ENCODE results near the gene MTHFSD.

MTHFSD gene

DNA sequence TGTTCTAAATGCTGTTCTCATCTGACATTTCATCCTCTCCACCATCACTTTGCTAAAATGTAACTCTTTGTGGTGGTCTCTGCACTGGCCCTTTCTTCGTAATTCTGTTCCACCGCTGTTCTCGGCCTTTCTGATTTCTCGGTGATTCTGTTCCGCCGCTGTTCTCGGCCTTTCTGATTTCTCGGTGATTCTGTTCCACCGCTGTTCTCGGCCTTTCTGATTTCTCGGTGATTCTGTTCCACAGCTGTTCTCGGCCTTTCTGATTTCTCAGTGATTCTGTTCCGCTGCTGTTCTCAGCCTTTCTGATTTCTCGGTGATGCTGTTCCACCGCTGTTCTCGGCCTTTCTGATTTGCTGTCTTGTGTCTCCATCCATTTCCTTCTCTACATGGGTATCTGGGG, 32.4 kb downstream of the MTHFSD start:
- TF ChIP-seq CTCF (conservative IDR thresholded peaks at IDR 0.05; ENCODE audit: control insufficient read depth, insufficient read depth, low read depth, low read length): no peak
- DNase-seq (ENCODE audit: low read depth): no peak
- H3K4me3 ChIP-seq (ENCODE audit: control insufficient read depth, low read depth, low read length): no peak overlapping the region

DNA sequence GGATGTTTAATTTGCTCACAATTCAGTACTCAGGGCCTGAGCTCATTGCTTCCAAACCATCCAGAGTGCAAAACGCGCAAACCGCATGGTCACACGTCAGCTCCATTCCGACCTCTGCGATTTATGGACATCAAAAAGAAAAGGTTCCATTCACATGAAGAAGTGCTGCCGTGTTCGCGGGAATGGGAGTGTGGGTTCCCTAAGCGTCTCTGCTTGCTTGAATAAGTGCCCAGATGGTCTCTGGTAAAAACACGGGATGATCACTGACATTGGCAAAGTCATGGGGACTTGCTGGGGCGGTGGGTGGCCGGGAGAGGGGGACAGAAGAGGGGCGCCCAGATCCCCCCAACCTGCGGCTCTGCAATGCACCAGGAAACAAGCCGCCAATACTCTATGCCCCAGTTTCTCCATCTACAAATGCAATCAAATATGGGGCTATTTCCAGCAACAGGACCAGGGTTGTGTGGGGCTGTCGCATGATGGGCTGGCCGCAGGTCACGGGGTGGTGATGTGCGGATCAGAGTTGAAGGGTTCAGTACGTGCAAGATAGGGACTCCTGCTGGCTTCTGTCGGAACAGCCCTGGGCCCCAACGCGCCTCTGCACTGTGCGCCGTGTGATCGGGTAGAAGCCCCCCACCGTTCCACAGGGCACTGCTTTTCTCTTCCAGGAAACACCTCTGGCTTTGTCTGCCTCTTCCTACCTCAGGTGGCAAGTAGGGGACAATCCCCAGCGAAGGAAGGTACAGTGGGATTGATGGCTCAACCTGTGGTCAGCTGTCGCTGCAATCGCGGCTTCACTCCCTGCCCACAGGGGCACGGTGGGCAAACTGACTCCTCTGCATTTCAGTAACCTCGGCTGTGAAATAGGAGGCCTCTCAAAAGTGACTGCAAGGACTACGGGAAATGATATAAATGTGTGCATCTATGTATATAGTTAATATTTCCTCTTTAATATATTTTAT, 33.5 kb downstream of the MTHFSD start:
- no peak for TF ChIP-seq CTCF (conservative IDR thresholded peaks at IDR 0.05; ENCODE audit: control insufficient read depth, insufficient read depth, low read depth, low read length)

GRCh38 chr16:86520317-86521210, 34.5 kb downstream of the MTHFSD start:
- TF ChIP-seq CTCF (conservative IDR thresholded peaks at IDR 0.05; ENCODE audit: control insufficient read depth, insufficient read depth, low read depth, low read length): no peak
- H3K4me3 ChIP-seq (ENCODE audit: control insufficient read depth, low read depth, low read length): no peak overlapping the region
- DNase-seq (ENCODE audit: low read depth): no peak

More for the DNA sequence above, 33.5 kb downstream of the MTHFSD start:
- no peak for DNase-seq (ENCODE audit: low read depth)
- no peak overlapping the region for H3K4me3 ChIP-seq (ENCODE audit: control insufficient read depth, low read depth, low read length)

DNA sequence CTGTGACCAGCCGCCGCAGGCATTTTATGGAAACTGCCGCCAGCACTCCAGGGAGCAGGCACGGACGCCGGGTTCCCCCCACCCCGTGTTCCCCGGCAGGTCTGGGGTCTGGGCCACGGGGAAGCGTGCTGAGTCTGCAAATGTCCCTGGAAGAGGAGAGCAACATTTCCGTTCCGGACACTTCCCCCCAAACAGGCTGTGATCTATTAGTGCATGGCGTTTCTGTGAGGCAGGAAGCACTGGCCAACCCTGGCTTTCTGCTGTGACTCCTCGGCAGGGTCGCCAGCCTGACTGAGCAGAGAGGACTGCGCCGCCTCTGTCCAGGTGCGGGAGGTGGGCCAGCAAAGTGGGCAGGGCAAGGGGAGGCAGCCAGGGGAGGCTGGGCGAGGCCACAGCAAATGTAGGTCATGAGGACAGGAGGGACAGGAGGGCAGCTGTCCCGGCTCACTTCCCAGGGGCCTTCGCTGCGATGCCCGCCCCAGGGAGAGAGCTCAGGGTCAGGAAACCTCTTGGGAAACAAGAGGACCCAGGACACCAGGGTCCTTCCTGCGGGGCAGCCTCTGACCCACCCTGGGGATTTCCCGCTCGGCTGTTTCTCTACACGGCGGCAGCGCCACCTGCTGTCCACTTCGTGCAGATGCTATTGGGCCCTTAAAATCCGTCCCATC, 35.3 kb downstream of the MTHFSD start:
- H3K4me3 ChIP-seq (ENCODE audit: control insufficient read depth, low read depth, low read length): no peak overlapping the region
- TF ChIP-seq CTCF (conservative IDR thresholded peaks at IDR 0.05; ENCODE audit: control insufficient read depth, insufficient read depth, low read depth, low read length): peak; percentile 83
- peak; percentile 57 for DNase-seq (ENCODE audit: low read depth)

- no peak for DNase-seq (ENCODE audit: low read depth)
- no peak overlapping the region for H3K4me3 ChIP-seq (ENCODE audit: control insufficient read depth, low read depth, low read length)
- no peak for TF ChIP-seq CTCF (conservative IDR thresholded peaks at IDR 0.05; ENCODE audit: control insufficient read depth, insufficient read depth, low read depth, low read length)
Measured at GRCh38 chr16:86519007-86519648, 35.9 kb downstream of the MTHFSD start.

Measured in fibroblast of mammary gland (primary cell).